Pancreas (tissue), 10 donors: Measurements from ENCODE around the gene PPP2R2C. TPM values are rescaled to one million over a fixed set of nuclear protein-coding genes. Genes with fewer than 3 reads are reported as not detected.
A peak's percentile ranks its signal among the peaks of the same experiment; 100 is the strongest.

Experiments
- ATAC-seq, 4 donors: fragments of 200-7000 bp; cut with Tn5 transposase; one replicate each; pipeline versions ENCODE4 v1.8.0 to v1.9.1; 2020; ENCODE audit warnings: mild to moderate bottlenecking in 4 of 4, moderate library complexity in 4 of 4
- DNase-seq, 6 donors: peaks; one replicate each; pipeline ENCODE4 v3.0.0-alpha.2; 2020
- FAIRE-seq: peaks from 2 replicates; lab custom pipeline; 2012; peaks lifted over from hg19 to GRCh38; lab: Jason Lieb, UNC
- H3K27ac ChIP-seq, 4 donors: fragments of 200-600 bp; sonication (generic); 1 replicate in 3 of 4; 2 replicates in 1 of 4; pipeline versions ENCODE4 v1.5.0 to v1.8.0; 2020
- H3K27me3 ChIP-seq, 4 donors: fragments of 200-600 bp; one replicate each; pipeline ENCODE4 v1.8.0; 2021
- H3K36me3 ChIP-seq, 3 donors: fragments of 200-600 bp; sonication (generic) in 1 of 3; one replicate each; pipeline versions ENCODE4 v1.5.0 to v1.8.0; 2020 to 2021
- H3K4me1 ChIP-seq, 3 donors: fragments of 200-600 bp; one replicate each; pipeline ENCODE4 v1.8.0; 2021
- H3K4me3 ChIP-seq, 4 donors: fragments of 200-600 bp; sonication (generic) in 2 of 4; one replicate each; pipeline versions ENCODE4 v1.5.0 to v1.8.0; 2020 to 2021
- H3K9me3 ChIP-seq, 4 donors: fragments of 200-600 bp; one replicate each; pipeline ENCODE4 v1.8.0; 2021
- WGBS, 2 donors: extraction: QIAGEN DNeasy Blood & Tissue Kit; methylation state at CpG; one replicate each; pipeline ENCODE4 v1.1.7; 2013; 5-methylcytosine and 5-hydroxymethylcytosine counted together
- intact Hi-C, 3 donors: fragments of 100-400 bp; cut with DNase I; formaldehyde crosslinking; loops; one replicate each; pipeline versions ENCODE4 v1.11.1 to v1.14.2; 2022
- polyA plus RNA-seq, 2 donors: library from polyadenylated mRNA; stranded (reverse); fragments of 200-250 nt; gene quantifications; one replicate each; pipeline ENCODE4 v1.2.3, GENCODE V29; 2013
- total RNA-seq, 6 donors: library from RNA; stranded (reverse); fragmentation: NEBNext Ultra II Directional in 4 of 6; extraction: Animal tissue kit (Norgen Biotek cat#: 25700) in 4 of 6; gene quantifications; one replicate each; pipeline versions ENCODE4 v1.2.1 to v1.2.4, GENCODE V29; 2021 to 2023
- TF ChIP-seq, protein P1 (sequence below), 4 donors: fragments of 200-600 bp; sonication (generic) in 3 of 4; IDR thresholded peaks; one replicate each; pipeline versions ENCODE4 v1.5.0 to v1.8.0; 2021; ENCODE audit warnings: antibody characterized with exemption in 4 of 4
- donor health status: healthy with polysubstance abuse.
- donor health status: DM: no; HTN: no; CAD: no; lungs with moderate emphysema.
- donor health status: DM: no; HTN: no; CAD: no.
- donor health status: control.
- donor health status: control.
- donor health status: Bipolar disorder and iron deficiency.
- donor health status: DM: yes; HTN: yes; CAD: no.
- donor health status: DM: no; HTN: no; CAD: no.
- donor health status: DM: no; HTN: no; CAD: no.
- donor health status: DM: yes; HTN: yes; CAD: no.

Gene PPP2R2C
- total and polyA plus RNA-seq, 8 donors = 0.05 to 2.0 (median 0.55) TPM

DNA sequence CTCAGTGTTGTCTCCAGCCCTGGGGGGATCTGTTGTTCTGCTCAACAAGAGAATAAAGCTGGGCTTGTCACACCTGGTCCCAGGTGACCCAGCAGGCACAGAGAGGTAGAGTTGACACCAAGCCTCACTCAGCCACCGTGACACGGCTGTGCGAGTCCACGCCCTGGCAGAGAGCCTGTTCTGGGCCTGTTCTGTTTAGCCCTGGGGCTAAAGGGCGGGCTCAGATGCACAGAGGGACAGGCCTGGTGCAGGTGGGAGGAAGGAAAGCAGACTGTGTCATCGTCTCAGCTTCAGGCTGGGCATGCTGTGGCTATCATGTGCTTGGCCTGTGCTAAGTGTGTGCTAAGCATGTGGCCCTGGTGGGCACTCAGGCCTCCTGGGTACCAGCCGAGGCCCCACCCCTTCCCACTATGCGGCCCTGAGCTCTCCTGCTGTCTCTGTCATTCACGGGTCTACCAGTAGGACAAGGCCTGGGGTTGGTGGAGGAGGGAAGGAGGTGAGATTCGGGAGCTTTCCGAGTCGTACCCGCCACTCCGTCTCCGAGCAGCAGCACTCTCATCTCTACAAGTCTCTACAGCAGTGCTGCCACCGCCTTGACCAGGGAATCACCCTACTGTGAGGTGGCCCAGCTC, 191.9 kb downstream of the PPP2R2C start:
- FAIRE-seq (no peak), ATAC-seq (no peak), DNase-seq (peak in 1 of 6 donors; percentile 45)
- Histone ChIP-seq H3K36me3 (peaks cover 0 to 11% (median 0%) of the 10 kb centered on the region in 3 donors), H3K4me3 (no peak overlapping the region), H3K27ac (no peak overlapping the region), H3K4me1 (peaks cover 4 to 9% (median 9%) of the 10 kb centered on the region in 3 donors), H3K27me3 (no peaks in the 10 kb centered on the region), H3K9me3 (no peaks in the 10 kb centered on the region)
- WGBS, 2 donors = 88% methylated on average over 16 of the region's 16 CpGs
- intact Hi-C loops = no loop called here
- TF ChIP-seq, protein P1, sequence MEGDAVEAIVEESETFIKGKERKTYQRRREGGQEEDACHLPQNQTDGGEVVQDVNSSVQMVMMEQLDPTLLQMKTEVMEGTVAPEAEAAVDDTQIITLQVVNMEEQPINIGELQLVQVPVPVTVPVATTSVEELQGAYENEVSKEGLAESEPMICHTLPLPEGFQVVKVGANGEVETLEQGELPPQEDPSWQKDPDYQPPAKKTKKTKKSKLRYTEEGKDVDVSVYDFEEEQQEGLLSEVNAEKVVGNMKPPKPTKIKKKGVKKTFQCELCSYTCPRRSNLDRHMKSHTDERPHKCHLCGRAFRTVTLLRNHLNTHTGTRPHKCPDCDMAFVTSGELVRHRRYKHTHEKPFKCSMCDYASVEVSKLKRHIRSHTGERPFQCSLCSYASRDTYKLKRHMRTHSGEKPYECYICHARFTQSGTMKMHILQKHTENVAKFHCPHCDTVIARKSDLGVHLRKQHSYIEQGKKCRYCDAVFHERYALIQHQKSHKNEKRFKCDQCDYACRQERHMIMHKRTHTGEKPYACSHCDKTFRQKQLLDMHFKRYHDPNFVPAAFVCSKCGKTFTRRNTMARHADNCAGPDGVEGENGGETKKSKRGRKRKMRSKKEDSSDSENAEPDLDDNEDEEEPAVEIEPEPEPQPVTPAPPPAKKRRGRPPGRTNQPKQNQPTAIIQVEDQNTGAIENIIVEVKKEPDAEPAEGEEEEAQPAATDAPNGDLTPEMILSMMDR (IDR thresholded peaks at IDR 0.05) = no peak

DNA sequence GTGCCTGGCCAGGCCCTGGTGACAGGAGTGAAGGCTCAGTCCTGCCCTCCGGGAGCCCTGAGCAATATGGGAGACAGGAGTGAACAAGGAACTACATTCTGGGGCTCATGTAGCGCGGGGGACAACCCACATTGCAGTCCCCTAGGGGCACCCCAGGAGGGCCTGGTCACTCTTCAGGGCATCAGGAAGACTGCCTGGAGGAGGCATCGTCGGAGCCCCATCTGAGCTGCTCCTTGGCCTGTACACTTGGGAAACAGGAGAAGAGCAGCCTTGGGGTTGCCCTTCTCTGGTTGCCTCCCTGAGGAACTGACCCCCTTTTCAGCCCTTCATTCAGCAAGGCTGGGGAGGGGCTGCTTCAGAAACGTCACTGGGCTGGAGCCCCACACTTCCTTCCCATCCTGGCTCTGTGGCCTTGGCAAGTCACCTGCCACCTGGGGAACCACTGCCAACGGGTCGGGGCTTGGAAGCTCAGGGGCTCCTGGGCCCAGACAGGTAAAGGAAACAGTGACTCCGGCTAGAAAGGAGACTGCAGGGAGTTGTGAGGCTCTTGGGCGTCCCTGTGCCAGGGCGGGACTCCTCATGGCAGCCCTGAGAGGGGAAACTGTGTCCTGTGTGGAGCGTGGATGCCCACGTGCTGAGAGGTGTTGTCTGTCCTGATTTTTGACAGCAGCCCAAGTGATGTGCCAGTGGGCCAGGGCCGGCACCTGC, 192.7 kb downstream of the PPP2R2C start:
- H3K9me3 ChIP-seq = no peaks in the 10 kb centered on the region
- no peak for FAIRE-seq
- peaks cover 4 to 9% (median 9%) of the 10 kb centered on the region in 3 donors for H3K4me1 ChIP-seq
- intact Hi-C loops = no loop called here
- DNase-seq = peak in 1 of 6 donors; percentile 58
- 75 to 87% methylated on average over 12 to 14 of the region's 14 CpGs for WGBS, 2 donors
- peaks cover 0 to 11% (median 0%) of the 10 kb centered on the region in 3 donors for H3K36me3 ChIP-seq
- H3K27ac ChIP-seq = no peak overlapping the region
- TF ChIP-seq, protein P1 (IDR thresholded peaks at IDR 0.05) = no peak
- ATAC-seq = no peak
- no peaks in the 10 kb centered on the region for H3K27me3 ChIP-seq
- H3K4me3 ChIP-seq = no peak overlapping the region

GRCh38 chr4:6278801-6279197, 193.6 kb downstream of the PPP2R2C start:
- intact Hi-C loops = no loop called here
- 38 to 40% methylated on average over 10 of the region's 10 CpGs for WGBS, 2 donors
- TF ChIP-seq, protein P1 (IDR thresholded peaks at IDR 0.05) = no peak
- Histone ChIP-seq H3K27ac (no peak overlapping the region), H3K36me3 (peaks cover 0 to 11% (median 0%) of the 10 kb centered on the region in 3 donors), H3K4me1 (peaks cover 4 to 9% (median 9%) of the 10 kb centered on the region in 3 donors), H3K4me3 (no peak overlapping the region), H3K27me3 (no peaks in the 10 kb centered on the region), H3K9me3 (no peaks in the 10 kb centered on the region)
- FAIRE-seq (no peak), DNase-seq (peak in 2 of 6 donors; percentile 23 to 65), ATAC-seq (peak; percentile 47 to 68 (median 53))

GRCh38 chr4:6277935-6278800, 194.2 kb downstream of the PPP2R2C start:
- Histone ChIP-seq H3K36me3 (peaks cover 0 to 11% (median 0%) of the 10 kb centered on the region in 3 donors), H3K4me3 (no peak overlapping the region), H3K27me3 (no peaks in the 10 kb centered on the region), H3K4me1 (peaks cover 4 to 9% (median 9%) of the 10 kb centered on the region in 3 donors), H3K27ac (no peak overlapping the region), H3K9me3 (no peaks in the 10 kb centered on the region)
- ATAC-seq (peak in 1 of 4 donors; percentile 3), FAIRE-seq (no peak), DNase-seq (peak in 1 of 6 donors; percentile 64)
- WGBS, 2 donors = 85 to 87% methylated on average over 19 to 21 of the region's 21 CpGs
- intact Hi-C loops = no loop called here
- TF ChIP-seq, protein P1 (IDR thresholded peaks at IDR 0.05) = no peak
